NCI-H1105 treated with DMSO at 0.1 percent for 48 hours (cell line): Measurements from ENCODE around the gene RAET1L.
"Not testable (repeated sequence)": the region's sequence is repeated elsewhere in the genome, so short reads cannot be mapped to it uniquely, and the experiment has no call there.

Experiments used
- DNase-seq: peaks from one replicate; lab custom pipeline; 2025; lab: John Stamatoyannopoulos, UW

The RAET1L gene

GRCh38 chr6:150025201-150025917 is at the start of gene RAET1L:
RAET1L (minus strand) TSS chr6:150025532; CDS start chr6:150025471, 61 bp downstream.
- DNase-seq, result no peak

GRCh38 chr6:150075034-150075421 is 49.7 kb upstream of the RAET1L start:
- no peak for DNase-seq

- DNase-seq, result not testable (repeated sequence)
These were observed 49.2 kb upstream of the RAET1L start for GRCh38 chr6:150074396-150075033.

GRCh38 chr6:150072201-150072600 is 46.9 kb upstream of the RAET1L start:
- no peak for DNase-seq

- no peak for DNase-seq
These were observed 45.0 kb upstream of the RAET1L start for GRCh38 chr6:150070236-150070818.

GRCh38 chr6:150069706-150070105 is 44.4 kb upstream of the RAET1L start:
- no peak for DNase-seq

GRCh38 chr6:150068720-150069648 is 43.7 kb upstream of the RAET1L start, which contains the start of gene ULBP3:
ULBP3 (minus strand) TSS chr6:150069121; CDS start chr6:150069066, 55 bp downstream.
- DNase-seq, result peak; percentile 73

GRCh38 chr6:150068151-150068550 is 42.8 kb upstream of the RAET1L start:
- DNase-seq, result no peak

GRCh38 chr6:150065083-150065482 is 39.8 kb upstream of the RAET1L start:
- no peak for DNase-seq

GRCh38 chr6:150063640-150064039 is 38.3 kb upstream of the RAET1L start:
- no peak for DNase-seq

GRCh38 chr6:150059973-150060372 is 34.6 kb upstream of the RAET1L start:
- DNase-seq, result not testable (repeated sequence)

- DNase-seq, result no peak
These were observed 33.7 kb upstream of the RAET1L start for GRCh38 chr6:150058986-150059385.

GRCh38 chr6:150058231-150058792 is 33.0 kb upstream of the RAET1L start:
- no peak for DNase-seq

GRCh38 chr6:150057501-150057951 is 32.2 kb upstream of the RAET1L start:
- no peak for DNase-seq

GRCh38 chr6:150056916-150057315 is 31.6 kb upstream of the RAET1L start:
- no peak for DNase-seq

GRCh38 chr6:150056156-150056555 is 30.8 kb upstream of the RAET1L start:
- no peak for DNase-seq

- DNase-seq, result no peak
These were observed 29.8 kb upstream of the RAET1L start for GRCh38 chr6:150055131-150055530.

GRCh38 chr6:150053450-150053849 is 28.1 kb upstream of the RAET1L start:
- no peak for DNase-seq

- DNase-seq, result no peak
These were observed 25.5 kb upstream of the RAET1L start for GRCh38 chr6:150050846-150051245.

GRCh38 chr6:150048099-150048498 is 22.8 kb upstream of the RAET1L start:
- no peak for DNase-seq

GRCh38 chr6:150046943-150047342 is 21.6 kb upstream of the RAET1L start:
- no peak for DNase-seq
